ENCODE data around the gene AFG3L2.

- TF ChIP-seq, protein P1, sequence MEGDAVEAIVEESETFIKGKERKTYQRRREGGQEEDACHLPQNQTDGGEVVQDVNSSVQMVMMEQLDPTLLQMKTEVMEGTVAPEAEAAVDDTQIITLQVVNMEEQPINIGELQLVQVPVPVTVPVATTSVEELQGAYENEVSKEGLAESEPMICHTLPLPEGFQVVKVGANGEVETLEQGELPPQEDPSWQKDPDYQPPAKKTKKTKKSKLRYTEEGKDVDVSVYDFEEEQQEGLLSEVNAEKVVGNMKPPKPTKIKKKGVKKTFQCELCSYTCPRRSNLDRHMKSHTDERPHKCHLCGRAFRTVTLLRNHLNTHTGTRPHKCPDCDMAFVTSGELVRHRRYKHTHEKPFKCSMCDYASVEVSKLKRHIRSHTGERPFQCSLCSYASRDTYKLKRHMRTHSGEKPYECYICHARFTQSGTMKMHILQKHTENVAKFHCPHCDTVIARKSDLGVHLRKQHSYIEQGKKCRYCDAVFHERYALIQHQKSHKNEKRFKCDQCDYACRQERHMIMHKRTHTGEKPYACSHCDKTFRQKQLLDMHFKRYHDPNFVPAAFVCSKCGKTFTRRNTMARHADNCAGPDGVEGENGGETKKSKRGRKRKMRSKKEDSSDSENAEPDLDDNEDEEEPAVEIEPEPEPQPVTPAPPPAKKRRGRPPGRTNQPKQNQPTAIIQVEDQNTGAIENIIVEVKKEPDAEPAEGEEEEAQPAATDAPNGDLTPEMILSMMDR (IDR thresholded peaks at IDR 0.05), result no peak
- no peak for TF ChIP-seq POLR2A (IDR thresholded peaks at IDR 0.05)
Measured at GRCh38 chr18:12299862-12300261, 77.2 kb downstream of the AFG3L2 start.

Data from adrenal gland (tissue), 5 donors.